Stimulated activated CD8-positive, alpha-beta memory T cell treated with anti-CD3 and anti-CD28 coated beads, Interleukin-4, amount 100 ng/mL, for 24 hours (primary cell): ENCODE measurements around the gene RNU6-1.

ENCODE experiments used
- DNase-seq: peaks from one replicate; pipeline ENCODE4 v3.0.0-alpha.2; 2020; ENCODE audit warnings: low read depth

The RNU6-1 gene

GRCh38 chr15:67857220-67857619, 17.4 kb upstream of the RNU6-1 start:
- no peak for DNase-seq

- no peak for DNase-seq
These were observed 16.0 kb upstream of the RNU6-1 start for GRCh38 chr15:67855842-67856241.

GRCh38 chr15:67854358-67854757, 14.5 kb upstream of the RNU6-1 start:
- no peak for DNase-seq

GRCh38 chr15:67853454-67853853, 13.6 kb upstream of the RNU6-1 start:
- no peak for DNase-seq

GRCh38 chr15:67852418-67852817, 12.6 kb upstream of the RNU6-1 start:
- no peak for DNase-seq

- no peak for DNase-seq
These were observed 11.2 kb upstream of the RNU6-1 start for GRCh38 chr15:67850994-67851571.

GRCh38 chr15:67850336-67850735, 10.5 kb upstream of the RNU6-1 start:
- no peak for DNase-seq

GRCh38 chr15:67849538-67849937, 9.7 kb upstream of the RNU6-1 start:
- DNase-seq, result no peak

- DNase-seq, result no peak
These were observed 6.1 kb upstream of the RNU6-1 start for GRCh38 chr15:67845974-67846373.

GRCh38 chr15:67843571-67844387, 3.9 kb upstream of the RNU6-1 start:
- no peak for DNase-seq

GRCh38 chr15:67843092-67843501, 3.3 kb upstream of the RNU6-1 start:
- DNase-seq, result no peak

GRCh38 chr15:67841513-67841762, 1.6 kb upstream of the RNU6-1 start:
- no peak for DNase-seq

- DNase-seq, result no peak
These were observed 1.1 kb upstream of the RNU6-1 start for GRCh38 chr15:67840749-67841512.

GRCh38 chr15:67839499-67839928, 331 bp downstream of the RNU6-1 start:
- DNase-seq, result no peak

- no peak for DNase-seq
These were observed 984 bp downstream of the RNU6-1 start for GRCh38 chr15:67838789-67839332.

GRCh38 chr15:67836955-67837354, 2.9 kb downstream of the RNU6-1 start:
- DNase-seq, result no peak

- no peak for DNase-seq
These were observed 3.4 kb downstream of the RNU6-1 start for GRCh38 chr15:67836477-67836876.

GRCh38 chr15:67836134-67836455, 3.8 kb downstream of the RNU6-1 start:
- DNase-seq, result no peak

GRCh38 chr15:67835297-67836133, 4.3 kb downstream of the RNU6-1 start:
- no peak for DNase-seq

- no peak for DNase-seq
These were observed 5.1 kb downstream of the RNU6-1 start for GRCh38 chr15:67834581-67835296.

GRCh38 chr15:67833710-67834511, 5.9 kb downstream of the RNU6-1 start:
- no peak for DNase-seq
